Embryonic facial prominence (tissue), 1 donor: ENCODE results near the gene GGA1.
A peak's percentile ranks its signal among the peaks of the same experiment; 100 is the strongest.
"Not testable (repeated sequence)": the region's sequence is repeated elsewhere in the genome, so short reads cannot be mapped to it uniquely, and the experiment has no call there.

Experiments used
- DNase-seq: peaks from one replicate; pipeline ENCODE4 v3.0.0-alpha.2; 2016; ENCODE audit errors: extremely low spot score

The GGA1 gene

DNA sequence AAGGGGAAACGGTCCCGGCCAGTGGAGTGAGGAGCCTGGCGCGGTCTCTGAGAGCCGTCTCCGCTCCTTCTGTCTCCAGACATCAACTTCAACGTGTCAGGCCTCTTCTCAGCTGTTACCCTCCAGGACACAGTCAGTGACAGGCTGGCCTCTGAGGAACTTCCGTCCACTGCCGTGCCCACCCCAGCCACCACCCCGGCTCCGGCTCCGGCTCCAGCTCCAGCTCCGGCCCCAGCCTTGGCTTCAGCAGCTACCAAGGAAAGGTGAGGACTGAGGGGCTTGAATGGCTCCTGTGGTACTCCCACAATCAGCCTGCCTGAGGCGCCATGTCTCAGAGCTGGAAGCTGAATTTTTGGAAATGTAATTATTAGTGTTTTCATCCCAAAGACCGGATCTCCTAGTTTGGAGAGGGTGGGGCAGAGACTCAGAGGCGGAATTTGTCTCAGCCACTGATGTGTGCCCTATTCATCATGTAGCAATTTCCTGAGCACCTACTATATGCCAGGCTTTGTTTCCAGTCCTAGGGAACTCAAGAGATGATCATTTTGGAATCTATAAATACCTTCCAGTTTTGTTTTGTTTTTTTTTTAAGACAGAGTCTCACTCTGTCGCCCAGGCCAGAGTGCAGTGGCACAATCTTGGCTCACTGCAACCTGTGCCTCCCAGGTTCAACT, 42.0 kb downstream of the GGA1 start:
- DNase-seq = no peak

DNA sequence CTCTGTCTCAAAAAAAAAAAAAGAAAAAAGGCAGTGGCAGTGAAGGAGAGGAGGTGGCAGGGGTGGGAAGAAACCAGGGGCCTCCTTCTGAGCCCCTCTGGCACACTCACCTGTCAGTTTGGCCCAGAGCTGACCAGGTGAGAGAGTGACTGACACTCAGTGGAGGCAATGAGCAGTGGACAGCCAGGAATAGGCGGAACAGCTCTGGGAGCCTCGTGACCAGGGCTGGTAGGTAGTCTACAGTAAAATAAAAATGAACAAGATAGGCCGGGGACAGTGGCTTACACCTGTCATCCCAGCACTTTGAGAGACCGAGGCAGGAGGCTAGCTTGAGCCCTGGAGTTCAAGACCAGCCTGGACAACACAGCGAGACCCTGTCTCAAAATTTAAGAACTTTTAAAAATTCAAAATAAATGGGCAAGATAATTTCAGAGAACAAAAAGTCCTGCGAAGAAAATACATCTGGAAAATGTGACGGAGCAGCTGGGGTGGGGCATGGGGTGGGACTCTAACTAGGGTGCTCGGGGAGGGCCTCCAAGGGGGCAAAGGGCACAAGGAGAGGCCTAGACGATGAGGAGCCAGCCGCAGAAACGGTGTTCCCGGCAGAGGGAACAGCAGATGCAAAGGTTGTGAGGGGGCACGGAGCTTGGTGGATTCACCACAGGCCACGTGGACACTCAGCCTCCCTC, 46.1 kb downstream of the GGA1 start:
- no peak for DNase-seq

DNA sequence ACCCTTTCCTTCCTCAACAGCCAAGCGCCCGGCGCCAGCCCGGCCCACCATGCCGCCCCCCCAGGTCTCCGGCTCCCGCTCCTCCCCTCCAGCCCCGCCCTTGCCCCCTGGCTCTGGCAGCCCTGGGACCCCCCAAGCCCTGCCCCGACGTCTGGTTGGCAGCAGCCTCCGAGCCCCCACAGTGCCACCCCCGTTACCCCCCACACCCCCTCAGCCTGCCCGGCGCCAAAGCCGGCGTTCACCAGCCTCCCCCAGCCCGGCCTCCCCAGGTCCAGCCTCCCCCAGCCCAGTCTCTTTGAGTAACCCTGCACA, 46.6 kb downstream of the GGA1 start:
- no peak for DNase-seq

DNA sequence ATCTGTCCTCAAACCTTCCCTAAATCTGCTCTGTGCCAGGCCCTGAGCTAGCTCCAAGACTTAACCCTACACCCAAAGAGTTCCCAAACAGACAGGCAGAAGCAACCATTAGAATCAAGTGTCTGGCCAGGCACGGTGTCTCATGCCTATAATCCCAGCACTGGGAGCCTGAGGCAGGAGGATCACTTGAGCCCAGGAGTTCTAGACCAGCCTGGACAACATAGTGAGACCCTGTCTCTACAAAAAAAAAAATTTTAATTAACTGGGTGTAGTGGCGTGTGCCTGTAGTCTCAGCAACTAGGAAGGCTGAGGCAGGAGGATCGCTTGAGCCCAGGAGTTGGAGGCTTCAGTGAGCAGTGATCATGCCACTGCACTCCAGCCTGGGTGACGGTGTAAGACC, 47.9 kb downstream of the GGA1 start:
- DNase-seq = not testable (repeated sequence)

DNA sequence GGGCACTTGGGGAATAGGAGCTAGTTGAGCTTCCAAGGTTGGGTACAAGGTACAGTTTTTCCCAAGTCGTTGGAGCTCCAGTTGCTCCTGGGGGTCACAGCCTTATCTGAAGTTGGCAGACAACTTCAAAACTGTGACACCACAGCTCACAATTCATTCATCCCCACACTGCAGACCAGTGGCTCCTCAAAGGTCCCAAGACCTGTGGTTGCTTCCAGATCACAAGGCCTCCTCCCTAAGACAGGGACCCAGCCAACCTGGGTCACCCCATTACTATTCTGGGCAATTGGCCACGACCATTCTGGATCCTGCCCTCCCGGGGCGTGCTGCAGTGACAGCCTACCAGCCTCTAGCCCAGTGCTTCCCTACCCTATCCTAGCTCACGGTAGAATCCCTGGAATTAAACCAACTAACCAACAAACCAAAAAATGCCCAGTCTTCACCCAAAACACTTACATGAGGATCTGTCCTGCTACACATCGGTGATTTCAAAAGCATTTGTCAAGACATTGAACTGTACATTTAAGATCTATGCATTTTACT, 49.0 kb downstream of the GGA1 start:
- no peak for DNase-seq

DNA sequence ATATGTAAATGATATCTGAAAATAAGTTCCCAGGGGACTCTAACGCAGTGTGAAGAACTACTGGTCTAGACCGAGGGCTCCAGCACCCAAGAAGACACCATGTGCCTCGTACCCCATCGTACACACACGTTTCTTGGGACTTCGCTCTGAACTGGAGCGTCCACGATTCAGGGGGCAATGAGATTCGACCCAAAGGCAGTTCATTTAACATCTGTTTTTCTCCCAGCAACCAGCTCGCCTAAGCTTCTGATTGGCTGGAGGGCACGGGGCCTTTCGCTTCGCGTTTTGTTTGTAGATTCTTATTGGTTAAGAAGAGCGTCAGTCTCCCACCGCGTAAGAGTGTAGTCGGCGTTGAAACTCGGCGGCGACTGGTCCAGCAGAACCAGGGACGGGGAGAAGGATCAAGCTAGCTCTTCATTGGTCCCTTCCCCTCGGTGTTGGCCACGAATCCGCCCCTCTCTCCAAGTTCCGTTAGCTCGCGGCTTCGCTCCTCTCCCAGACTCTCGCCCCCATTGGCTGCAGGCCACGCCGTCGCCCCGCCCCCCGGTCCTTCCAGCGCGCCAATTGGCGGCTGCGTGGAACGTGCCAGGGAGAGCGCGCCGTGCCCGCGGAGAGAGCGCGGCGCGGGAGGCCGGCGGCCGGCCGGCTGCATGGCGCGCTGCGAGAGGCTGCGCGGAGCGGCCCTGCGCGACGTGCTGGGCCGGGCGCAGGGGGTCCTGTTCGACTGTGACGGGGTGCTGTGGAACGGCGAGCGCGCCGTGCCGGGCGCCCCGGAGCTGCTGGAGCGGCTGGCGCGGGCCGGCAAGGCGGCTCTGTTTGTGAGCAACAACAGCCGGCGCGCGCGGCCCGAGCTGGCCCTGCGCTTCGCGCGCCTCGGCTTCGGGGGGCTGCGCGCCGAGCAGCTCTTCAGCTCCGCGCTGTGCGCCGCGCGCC, 49.8 kb downstream of the GGA1 start, which contains the start of gene PDXP:
PDXP (plus strand) TSS at position 591 of the 933 bp plus-strand sequence; CDS start at position 651, 60 bp downstream.
- DNase-seq = peak; percentile 100

DNA sequence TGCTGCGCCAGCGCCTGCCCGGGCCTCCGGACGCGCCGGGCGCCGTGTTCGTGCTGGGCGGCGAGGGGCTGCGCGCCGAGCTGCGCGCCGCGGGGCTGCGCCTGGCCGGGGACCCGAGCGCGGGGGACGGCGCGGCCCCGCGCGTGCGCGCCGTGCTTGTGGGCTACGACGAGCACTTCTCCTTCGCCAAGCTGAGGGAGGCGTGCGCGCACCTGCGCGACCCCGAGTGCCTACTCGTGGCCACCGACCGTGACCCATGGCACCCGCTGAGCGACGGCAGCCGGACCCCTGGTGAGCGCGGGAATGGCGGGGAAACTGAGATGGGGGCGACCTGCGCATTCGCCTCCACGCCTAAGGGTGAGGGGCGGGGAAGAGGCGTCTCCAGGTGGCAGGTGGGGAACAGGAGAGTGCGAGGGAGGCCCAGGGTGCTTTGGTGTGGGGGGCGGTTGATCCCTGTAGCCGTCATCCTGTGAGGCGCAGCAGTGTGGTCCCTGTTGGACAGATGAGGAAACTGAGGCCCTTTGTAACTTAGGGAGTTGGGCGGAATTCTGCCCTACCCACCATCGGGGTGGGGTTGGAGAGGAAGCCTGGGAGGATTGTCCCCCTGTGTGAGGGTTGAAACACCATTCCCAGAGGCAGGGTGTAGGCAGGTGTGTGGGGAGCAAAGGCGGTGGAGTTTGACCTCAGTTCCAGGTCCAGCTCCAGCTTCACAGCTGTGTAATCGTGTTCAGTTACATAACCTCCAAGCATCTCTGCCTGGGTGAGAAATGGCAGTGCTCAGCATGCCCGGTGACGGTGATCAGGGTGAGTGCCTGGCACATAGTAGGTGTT, 50.6 kb downstream of the GGA1 start:
- no peak for DNase-seq

DNA sequence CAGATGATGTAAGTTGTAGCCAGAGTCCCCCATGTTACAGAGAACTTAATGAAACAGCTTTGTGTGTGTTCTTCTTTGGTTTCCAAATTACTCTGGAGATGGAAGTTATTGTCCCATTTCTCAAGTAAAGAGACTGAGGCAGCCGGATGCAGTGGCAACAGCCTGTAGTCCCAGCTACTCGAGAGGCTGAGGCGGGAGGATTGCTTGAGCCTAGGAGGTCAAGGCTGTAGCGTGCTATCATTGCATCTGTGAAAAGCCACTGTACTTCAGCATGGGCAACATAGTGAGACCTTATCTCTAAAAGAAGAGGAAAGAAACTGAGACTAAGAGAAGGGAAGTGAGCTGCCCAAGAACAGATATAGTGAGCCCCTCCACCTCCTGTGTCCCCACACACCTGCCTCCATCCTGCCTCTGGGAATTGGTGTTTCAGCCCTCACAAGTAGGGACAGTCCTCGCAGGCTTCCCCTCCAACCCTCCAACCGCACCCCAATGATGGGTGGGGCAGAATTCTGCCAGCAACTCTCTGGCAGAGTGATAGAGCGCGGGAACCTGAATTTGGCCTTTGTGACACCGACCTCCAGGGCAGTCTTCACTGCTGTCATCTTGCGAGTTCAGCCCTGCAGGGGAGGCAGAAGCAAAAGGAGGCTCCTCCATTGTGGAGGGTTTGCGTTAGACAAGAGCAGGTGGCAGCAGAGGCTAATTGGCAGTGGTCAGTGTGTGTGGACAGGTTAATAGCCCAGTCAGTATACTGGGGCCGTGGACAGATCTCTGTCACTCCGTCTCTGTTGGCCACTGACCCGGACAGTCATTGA, 51.5 kb downstream of the GGA1 start:
- no peak for DNase-seq

DNA sequence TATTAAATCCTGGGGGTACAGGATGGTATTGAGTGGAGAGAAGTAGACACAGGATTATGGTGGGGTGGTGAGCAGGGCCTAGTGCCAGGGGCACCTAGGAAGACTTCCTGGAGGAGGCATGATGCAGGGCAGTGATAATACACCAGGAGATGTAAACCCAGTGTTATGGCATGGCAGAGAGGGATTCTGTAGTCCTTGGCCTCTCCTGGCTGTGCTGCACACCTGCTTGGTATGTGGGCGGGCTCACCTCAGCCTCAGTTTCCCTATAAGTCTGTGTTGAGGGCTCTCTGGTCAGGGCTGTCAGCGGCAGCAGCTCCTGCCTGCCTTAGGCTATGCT, 52.0 kb downstream of the GGA1 start:
- no peak for DNase-seq

DNA sequence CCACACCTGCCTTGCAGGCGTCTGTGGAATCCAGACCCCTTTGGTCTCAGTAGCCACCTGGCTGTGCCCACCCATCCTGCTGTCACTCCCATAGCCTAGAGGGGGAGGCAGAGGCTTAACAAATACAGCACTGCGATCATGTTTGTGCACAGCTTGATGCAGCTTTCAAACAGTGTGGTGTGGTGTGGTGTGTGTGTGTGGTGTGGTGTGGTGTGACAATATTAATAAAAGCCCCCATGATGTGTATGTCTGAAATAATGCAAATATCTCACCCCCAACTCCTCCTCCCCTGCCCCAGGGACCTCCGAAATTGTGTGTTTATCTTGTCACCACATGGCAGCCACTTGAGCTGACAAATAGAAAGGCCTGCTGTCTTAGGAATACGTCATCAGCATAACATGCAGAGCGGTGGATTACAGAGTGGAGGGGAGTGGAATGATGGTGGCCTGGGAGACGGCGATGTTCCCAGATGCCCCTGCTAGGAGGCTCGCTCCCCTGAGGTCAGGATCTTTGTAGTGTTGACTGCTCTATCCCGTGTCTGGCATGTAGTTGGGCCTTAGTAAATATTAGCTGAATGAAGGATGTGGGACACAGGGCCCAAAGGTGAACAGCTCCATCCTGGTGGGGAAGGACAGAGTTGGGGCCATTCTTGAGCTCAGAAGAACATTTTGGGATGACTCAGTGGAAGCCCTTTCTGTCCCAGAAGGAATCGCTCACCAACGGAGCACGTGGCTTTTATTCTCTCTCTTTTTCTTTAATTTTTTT, 52.7 kb downstream of the GGA1 start:
- DNase-seq = peak; percentile 67

DNA sequence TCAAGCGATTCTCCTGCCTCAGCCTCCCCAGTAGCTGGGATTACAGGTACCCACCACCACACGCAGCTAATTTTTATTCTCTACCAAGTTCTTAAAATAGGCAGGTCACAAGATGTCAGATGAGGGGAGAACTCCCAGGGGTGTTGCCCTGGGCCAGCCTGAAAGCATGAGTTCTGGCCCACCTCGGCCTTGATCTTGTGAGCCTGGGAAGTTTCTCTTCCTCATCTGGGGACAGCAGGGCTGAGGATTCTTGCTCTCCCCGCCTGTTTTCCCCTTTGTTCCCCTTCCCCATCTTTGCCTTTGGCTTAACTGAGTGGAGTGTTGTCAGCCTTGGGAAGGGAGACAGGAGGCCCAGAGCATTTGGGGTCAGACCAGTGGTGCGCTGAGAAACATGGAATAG, 53.4 kb downstream of the GGA1 start:
- no peak for DNase-seq

DNA sequence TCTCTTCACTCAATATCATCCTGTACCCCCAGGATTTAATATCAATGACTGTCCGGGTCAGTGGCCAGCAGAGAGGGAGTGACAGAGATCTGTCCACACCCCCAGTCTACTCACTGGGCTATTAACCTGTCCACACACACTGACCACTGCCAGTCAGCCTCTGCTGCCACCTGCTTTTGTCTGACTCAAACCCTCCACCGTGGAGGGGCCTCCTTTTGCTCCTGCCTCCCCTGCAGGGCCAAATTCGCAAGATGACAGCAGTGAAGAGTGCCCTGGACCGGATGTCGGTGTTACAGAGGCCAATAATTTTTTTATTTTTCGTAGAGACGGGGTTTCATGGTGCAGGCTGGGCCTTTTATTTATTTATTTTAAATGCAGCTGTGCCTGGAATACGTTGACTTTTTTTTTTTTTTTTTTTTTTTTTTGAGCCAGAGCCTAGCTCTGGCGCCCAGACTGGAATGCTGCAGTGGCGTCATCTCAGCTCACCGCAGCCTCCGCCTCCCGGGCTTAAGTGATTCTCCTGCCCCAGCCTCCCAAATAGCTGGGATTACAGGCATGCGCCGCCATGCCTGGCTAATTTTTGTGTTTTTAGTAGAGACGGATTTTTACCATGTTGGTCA, 55.0 kb downstream of the GGA1 start:
- DNase-seq = no peak

DNA sequence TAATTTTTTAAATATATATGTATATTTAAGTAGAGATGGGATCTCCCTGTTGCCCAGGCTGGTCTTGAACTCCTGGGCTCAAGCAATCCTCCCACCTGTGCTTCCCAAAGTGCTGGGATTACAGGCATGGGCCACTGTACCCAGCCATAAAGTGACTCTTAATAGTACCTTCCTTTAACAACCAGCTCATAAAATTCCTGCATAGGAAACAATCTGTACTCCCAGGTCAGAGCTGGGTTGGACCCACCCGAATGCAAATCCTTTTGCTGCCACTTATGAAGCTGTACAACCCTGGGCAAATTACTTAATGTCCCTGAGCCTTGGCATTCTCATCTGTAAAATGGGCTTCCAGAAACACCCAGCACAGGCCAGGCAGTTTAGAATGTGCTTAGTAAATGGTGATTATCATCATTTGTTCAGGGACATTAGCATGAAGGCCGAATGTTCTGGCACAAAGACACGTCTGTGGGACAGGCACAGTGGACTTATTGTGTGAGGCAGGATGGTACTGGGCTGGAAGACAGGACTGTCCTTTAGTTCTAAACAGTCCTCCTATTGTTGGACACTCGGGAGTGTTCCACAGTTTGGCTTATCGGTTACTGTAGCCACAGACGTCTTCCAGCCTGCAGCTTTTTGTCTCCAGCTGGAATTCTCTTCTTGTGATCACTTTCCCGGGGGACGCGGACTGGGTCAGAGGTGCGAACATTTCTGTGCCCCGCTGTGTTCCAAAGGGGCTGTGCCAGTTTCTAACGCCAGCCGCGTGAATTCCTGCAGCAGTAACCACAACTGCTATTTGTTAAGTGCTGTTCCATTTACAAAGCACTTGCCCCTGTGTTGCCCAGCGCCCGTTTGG, 55.8 kb downstream of the GGA1 start:
- DNase-seq = no peak

DNA sequence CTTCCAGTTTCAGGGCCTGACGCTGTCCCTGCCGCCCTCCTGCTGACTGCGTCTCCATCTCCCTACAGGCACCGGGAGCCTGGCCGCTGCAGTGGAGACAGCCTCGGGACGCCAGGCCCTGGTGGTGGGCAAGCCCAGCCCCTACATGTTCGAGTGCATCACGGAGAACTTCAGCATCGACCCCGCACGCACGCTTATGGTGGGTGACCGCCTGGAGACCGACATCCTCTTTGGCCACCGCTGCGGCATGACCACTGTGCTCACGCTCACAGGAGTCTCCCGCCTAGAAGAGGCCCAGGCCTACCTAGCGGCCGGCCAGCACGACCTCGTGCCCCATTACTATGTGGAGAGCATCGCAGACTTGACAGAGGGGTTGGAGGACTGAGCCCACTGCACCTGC, 56.9 kb downstream of the GGA1 start:
- no peak for DNase-seq

DNA sequence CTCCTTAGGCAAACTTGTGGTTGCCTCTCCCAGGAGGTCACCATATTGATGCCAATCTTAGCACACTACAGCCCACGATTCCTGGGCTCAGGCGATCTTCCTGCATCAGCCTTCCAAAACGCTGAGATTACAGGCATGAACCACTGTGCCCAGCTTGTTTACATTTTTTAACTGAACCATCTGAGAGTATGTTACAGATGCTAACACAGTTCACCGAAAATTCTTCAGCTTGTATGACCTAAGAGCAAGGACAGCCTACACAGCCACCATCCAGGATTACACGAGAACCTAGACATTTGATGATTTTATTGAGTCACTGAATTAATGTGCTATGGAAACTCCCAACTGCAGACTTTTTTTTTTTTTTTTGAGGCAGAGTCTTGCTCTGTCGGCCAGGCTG, 61.0 kb downstream of the GGA1 start:
- DNase-seq = no peak

DNA sequence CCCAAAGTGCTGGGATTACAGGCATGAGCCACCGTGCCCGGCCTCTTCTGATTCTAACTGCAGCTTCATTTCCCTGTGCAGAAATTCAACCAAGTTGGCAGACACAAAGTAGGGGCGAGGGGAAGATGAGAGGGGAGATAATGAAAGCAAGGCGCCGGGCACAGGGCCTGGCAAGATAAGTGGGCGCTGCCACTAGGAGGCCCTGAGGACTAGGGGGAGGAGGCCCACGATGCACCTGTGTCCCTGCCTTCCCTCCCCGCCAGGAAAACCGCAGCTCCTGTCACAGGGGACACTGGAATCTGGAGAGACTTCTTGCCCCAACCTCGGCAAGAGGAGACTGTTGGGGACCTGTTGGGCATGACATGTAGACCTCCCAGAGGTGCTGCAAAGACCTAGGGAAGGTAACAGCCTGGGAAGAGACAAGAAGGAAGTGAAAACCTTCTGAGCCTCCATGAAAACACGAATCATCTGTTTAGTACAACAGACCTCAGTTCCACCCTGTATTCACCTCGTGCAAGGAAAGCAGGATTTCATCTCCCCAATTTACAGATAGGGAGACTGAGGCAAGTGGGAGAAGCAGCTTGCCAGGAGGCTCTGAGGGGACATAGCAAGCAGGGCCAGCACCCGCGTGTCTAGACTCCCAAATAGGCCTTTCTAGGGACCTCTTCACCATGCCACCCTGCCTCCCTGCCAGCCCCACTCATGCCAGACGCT, 63.7 kb downstream of the GGA1 start:
- no peak for DNase-seq

DNA sequence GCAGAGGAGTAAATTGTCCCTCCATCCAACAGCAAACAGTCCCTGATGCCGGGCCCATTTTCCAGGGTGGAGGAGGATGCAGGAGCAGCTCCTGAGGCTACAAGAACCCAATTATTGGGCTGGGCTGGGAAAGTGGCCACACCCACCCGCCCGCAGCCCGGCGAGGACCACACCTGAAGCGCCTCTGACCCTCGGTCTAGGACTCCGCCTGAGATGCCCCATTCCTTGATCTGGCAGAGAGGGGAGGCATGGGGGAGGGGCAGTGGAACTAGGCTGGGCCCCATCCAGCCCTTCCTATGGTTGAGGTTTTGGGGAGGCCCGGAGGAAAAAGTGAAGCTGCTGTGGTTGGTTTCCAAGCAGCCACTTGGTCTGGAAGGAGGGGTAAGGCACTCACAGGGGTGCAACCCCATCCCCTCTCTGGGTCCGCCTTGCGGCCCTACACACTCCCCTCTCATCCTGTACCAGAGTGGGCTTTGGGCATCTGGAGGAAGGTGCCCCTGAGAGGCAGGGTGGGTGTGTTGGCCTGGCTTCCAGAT, 64.4 kb downstream of the GGA1 start:
- DNase-seq = no peak

DNA sequence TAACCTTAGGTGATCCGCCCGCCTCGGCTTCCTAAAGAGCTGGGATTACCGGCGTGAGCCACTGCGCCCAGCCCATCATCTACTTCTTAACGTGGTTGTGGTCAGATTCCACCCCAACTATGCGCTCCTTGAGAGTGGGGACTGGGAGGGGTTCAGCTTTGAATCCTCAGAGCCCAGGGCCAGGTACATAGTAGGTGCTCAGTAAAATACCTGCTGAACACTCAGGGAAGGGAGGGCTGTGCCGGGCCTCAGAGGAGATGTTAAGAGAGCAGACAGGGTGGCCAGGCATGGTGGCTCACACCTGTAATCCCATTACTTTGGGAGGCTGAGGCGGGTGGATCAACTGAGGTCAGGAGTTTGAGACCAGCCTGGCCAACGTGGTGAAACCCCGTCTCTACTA, 65.6 kb downstream of the GGA1 start:
- no peak for DNase-seq
